ENCODE measurements around the gene SLFN5. TPM values are rescaled to one million over a fixed set of nuclear protein-coding genes. Genes with fewer than 3 reads are reported as not detected.
"Not testable (repeated sequence)": the region's sequence is repeated elsewhere in the genome, so short reads cannot be mapped to it uniquely, and the experiment has no call there.

Gene SLFN5
- polyA plus RNA-seq, 1 donor, result 16.3 TPM

DNA sequence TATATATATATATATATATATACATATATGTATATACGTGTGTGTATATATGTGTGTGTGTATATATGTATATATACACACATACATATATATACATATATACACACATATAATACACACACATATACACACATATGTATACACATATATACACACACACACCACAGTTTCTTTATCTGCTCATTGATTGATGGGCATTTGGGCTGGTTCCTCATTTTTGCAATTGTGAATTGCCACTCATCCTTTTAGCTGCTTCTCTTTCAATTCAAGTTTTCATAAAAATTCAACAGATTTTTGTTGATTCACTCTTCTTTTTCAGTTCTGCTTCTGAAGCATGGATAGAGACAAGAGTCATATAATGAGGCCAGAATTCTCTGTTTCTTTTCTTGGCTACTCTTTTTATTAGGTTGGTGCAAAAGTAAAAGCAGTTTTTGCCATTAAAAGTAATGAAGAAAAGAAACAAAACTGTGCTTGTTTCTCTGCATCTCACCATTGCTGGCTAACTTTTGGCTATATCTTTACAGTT is 44.5 kb downstream of the SLFN5 start:
- DNase-seq, result no peak

DNA sequence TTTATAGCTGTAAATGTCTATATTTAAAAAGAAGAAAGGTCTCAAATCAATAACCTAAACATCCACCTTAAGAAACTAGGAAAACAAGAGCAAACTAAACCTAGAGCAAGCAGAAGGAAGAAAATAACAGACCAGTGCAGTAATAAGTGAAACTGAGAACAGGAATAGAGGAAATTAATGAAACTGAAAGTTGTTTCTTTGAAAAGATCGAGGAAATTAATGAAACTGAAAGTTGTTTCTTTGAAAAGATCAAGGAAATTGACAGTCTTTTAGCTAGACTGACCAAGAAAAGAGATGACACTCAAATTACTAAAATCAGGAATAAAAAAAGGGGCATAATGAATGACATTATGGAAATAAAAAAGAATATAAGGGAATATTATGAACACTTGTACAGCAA is 46.4 kb downstream of the SLFN5 start:
- no peak for DNase-seq

DNA sequence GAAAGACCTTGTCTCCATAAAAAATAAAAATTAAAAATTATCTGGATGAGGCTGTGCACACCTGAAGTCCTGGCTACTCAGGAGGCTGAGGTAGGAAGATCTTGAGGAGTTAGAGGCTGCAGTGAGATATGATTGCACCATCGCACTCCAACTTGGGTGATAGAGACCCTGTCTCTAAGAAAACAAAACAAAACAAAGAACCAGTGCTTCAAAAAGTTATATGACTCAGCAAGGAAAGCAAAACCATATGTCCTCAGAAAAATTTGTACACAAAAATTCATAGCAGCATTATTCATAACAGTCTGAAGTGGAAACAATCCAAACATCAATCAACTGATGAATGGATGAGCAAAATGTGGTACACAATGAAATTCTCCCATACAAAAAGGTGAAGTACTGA is 48.9 kb downstream of the SLFN5 start:
- DNase-seq, result no peak

DNA sequence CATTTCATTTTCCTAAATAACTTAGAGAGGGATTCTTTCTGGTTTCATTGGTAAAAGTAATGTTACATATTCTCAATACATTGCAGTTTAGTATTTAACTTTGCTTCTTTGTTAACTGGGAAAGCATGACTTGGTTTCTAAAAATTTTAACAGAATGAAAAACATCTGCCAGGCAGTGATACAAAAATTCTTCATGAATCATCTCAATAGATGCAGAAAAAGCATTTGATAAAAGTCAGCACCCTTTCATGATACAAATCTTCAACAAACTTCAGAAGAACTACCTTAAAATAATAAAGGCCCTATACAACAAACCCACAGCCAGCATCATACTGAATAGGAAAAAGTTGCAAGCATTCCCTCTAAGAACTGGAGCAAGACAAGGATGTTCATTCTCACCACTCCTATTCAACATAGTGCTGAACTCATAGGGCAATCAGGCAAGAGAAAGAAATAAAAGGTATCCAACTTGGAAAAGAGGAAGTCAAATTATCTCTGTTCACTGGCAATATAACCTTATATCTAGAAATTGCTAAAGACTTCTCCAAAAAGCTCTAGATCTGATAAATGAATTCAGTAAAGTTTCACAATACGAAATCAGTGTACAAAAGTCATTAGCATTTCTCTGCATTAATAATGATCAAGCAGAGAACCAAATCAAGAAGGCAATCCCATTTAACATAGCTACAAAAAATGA is 50.4 kb downstream of the SLFN5 start:
- no peak for DNase-seq

DNA sequence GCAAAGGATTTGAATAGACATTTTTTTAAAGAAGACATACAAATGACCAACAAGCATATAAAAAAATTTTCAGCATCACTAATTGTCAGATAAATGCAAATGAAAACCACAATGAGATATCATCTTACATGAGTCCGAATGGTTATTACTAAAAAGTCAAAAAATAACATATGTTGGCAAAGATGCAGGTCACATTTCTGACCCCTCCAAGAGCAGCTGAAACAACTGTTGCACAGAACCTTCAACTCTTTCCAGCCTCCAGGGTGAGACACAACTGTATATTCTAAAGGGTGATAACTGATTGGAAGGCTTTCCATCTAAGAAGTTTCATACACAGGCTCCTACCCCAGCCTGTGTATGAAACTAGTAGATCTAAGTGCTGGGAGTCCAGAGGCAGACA is 51.9 kb downstream of the SLFN5 start:
- DNase-seq, result no peak

DNA sequence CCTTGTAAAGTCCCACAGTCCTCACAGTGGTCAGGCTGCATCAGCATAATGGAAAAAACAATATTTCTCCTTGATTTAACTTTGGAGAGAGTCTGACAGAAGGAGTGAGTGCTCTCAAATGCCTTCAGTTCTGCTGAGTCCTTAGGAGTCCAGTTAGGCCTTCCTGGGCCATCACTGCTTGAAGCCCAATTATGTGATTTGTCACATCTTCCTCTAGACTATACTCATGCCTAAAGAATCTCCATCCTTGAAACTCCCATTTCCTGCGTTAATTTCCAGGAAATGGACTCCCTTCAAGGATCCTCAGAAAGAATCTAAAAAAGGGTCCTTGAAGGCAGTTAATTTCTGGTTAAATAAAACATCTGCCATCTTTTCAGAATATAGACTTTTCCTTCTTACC is 52.8 kb downstream of the SLFN5 start:
- DNase-seq, result no peak

DNA sequence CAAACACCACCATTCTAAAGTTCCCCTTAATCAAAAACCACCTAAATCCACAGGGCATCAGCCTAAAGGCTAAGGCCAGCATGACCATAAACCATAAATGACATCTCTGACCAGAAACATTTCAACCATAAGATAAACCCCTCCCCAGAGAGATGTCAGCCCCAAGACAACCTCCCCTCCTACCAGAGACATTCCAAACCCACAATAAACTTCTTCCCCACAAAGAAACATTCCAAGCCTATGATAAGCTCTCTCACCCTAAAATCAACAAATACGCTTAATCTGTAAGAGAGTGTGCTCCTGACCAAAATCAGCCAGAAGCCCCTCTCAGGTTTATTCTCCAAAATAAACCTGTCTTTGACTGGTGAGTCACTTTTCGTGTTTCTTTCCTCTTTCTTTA is 54.8 kb downstream of the SLFN5 start:
- DNase-seq, result no peak

DNA sequence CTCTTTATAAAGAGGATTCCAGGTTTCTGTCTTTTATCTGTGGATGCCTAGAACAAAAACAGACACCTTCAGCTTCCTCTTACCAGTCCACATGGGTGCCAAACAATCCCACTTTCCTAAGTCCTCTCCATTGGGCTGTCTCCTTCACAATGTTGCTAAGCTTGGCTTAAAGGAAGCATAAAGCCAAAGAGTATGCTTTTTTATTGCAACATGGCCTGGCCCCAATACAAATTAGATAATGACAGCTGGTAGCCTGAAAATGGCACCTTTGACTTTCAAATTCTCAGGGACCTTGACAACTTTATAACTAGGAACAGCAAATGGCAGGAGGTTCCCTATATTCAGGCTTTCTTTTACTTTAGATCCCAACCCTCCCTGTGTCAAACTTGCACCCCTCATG is 55.8 kb downstream of the SLFN5 start:
- no peak for DNase-seq

DNA sequence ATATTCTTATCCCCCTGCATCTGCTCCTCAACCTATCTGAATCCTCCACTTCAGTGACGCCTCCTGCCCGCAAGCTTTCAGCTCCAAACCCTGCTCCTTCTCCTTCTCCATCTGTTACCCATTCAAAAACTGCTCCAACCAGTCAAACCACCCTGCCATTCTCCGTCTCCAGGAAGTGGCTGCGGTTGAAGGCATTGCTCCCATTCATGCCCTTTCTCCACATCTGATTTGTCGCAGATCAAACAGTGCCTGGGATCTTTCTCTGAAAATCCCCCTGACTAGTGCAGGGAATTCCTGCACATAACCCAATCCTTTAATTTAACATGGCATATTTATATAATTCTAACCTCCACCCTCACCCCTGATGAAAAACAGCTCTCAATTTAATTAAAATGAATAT is 56.3 kb downstream of the SLFN5 start:
- DNase-seq, result peak; percentile 46

DNA sequence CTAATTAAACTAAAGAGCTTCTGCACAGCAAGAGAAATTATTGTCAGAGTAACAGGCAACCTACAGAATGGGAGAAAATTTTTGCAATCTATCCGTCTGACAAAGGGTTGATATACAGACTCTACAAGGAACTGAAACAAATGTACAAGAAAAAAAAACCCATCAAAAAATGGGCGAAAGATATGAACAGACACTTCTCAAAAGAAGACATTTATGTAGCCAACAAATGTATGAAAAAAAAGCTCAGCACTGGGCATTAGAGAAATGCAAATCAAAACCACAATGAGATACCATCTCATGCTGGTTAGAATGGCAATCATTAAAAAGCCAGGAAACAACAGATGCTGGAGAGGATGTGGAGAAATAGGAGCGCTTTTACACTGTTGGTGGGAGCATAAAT is 66.5 kb downstream of the SLFN5 start:
- DNase-seq, result not testable (repeated sequence)

DNA sequence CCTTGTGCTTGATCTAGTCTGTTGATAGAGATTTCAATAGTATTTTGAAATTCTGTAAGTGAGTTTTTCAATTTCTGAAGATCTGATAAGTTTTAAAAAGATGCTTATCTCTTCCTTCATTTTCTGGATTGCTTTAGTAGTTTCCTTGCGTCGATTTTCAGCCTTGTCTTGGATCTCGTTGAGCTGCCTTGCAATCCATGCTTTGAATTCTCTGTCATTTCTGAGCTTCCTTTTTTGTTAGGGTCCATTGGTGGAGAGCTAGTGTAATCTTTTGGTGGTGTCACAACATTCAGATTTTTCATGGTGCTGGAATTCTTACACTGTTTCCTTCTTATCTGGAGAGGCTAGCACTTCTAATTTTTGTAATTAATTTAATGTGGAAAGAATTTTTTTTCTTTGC is 69.5 kb downstream of the SLFN5 start:
- DNase-seq, result no peak

DNA sequence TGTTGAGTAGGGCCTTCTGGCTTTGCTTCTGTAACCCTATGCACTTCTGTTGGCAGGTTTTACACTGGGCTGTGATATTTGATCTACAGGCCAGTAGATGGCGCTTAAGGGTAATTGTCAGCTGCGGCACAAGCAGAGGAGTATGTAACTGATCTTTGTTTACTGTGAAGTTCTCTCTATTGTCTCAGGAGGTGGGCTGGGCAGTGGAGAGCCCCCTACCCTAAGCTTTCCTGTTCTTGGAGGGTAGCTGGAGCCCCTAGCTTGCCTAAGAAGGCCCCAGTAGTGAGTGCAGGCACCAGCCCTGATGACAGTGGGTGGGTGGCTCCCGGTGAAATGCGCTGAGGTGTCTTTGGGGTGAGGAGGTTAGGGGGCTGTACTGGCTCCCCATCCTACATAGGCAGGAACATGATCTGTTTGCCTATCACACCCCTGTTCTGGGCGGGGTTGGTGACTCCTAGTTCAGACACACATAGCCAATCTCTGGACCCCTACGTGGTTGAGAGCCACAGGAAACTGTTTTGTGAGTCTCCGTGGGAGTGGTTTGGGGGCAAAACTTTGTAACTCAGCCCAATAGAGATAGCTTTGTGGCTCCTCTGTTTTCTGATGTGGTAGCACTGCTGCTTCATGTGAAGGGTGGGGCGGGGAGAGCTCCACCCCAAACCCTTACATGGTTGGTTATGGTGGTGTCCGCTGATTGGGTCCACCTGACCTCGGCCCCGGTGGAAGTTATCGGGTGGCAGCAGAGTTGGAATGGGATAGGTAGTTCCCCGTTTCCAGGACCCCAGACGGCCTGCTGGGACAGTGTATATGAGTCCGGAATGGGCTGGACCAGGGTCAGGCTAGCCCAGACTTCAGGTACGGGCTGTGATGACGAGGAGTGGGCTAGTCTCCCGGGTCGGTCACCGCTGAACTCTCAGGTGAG is 70.2 kb downstream of the SLFN5 start:
- DNase-seq, result peak; percentile 70

DNA sequence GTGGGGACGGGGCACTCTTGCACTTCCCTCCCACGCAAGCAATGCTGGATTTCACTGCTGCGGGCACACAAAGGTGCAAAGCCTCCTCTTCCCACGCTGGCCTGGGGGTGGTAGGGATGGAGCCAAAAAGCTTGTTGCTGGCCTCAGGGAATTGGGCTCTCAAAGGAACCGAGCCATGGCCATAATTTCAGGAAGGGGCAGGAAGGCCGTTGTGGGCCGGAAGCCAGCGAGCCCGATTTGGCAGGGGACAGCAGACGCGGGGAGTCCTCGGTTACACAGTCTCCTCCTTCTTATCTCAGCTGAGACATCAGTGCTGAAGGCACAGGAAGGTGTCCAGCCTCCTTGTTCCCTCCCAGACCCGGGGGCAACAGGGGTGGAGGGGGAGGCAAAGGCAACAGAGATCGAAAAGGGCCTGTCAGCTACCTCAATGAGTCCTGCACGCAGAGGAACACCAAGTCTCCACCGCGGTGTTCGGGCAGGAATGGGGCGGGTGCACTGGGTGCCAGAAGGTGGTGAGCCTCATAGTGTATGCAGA is 71.1 kb downstream of the SLFN5 start:
- DNase-seq, result no peak

DNA sequence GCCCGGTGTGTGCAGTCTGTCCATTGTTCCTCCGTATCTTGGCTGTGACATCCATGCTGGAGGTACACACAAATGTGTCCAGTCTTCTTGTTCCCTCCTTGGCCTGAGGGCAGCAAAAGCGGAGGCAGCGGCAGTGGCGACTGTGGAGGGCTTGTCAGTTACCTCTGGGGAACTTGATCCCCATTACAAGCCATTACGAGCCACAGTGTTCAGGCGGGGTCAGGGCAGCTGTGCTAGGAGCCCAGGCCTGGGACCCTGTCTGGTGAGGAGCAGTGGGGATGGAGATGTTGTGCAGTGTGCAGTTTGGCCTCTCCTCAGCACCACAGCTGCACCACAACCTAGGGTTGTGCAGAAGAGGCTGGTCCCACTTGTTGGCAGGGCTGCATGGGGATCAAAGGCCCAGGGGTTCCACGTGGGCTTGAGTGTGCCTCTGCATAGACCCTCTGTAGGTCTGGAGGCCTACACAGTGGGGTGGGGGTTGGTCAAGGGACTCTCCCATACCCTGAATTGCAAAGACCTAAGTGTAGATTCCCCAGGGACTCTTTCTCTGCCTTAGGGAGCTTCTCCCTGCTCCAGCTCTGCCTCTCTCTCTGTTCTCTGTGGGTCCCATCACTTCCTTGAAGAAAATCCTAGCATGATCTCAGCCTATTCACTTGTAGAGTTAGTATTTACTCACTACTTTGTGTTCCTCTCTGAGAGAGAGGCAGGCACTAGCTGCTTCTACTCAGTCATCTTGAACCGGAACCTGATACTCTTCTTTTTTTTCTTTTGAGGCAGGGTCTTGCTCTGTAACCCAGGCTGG is 71.7 kb downstream of the SLFN5 start:
- no peak for DNase-seq

DNA sequence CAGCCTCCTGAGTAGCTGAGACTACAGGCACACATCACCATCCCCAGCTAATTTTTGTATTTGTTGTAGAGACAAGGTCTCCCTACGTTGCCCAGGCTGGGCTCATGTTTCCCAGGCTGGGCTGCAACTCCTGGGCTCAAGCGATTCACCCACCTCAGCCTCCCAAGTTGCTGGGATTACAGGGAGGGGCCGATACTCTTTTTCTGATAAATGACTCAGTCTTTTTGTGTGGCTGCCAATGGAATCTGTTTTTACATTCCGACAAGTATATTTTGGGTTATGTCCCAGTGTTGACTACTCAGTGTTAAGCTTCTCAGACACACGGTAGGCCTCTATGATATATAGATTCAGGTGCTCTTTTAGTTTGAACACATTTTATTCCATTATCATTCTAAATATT is 72.4 kb downstream of the SLFN5 start:
- no peak for DNase-seq

DNA sequence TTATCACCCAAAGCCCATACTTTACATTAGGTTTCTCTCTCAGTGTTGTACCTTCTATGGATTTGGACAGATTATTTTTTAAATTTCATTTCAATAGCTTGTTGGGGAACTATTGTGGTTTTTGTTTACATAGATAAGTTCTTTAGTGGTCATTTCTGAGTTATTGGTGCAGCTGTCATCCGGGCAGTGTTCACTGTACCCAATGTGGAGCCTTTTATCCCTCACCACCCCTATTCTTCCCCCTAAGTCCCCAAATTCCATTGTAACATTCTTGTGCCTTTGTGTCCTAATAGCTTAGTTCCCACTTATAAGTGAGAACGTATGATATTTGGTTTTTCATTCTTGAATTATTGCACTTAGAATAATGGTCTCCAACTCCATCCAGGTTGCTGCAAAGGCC is 73.1 kb downstream of the SLFN5 start:
- no peak for DNase-seq

DNA sequence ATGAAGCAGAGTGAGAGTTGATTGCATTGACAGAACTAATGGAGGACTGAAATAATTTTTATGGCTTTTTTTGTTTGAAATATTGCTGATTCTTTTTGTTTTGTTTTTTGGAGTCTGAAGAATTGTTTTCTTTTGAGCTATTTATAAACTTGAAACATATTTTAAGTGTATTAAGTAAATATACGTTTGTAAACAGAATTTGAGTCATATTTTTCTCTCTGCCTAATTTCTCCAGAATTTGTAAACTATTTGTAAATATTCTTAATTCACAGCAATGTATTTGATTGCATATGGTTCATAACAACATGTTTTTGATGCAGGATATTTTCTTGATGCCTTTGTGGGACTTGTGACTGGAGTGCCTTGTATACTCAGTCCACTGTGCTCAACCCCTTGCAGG is 79.9 kb downstream of the SLFN5 start:
- DNase-seq, result no peak

Other genes with a start within 250 kb of the SLFN5 start
- gene RFFL, start 179.4 kb upstream of the SLFN5 start, polyA plus RNA-seq (ENCODE audit: insufficient read length), result 25.9 TPM
- gene RAD51D, start 123.2 kb upstream of the SLFN5 start, polyA plus RNA-seq (ENCODE audit: insufficient read length), result 14.3 TPM
- not detected for gene FNDC8, start 121.5 kb upstream of the SLFN5 start, polyA plus RNA-seq (ENCODE audit: insufficient read length)
- gene NLE1, start 100.8 kb upstream of the SLFN5 start, polyA plus RNA-seq (ENCODE audit: insufficient read length), result 15.4 TPM
- gene UNC45B, start 95.3 kb upstream of the SLFN5 start, polyA plus RNA-seq (ENCODE audit: insufficient read length), result 0.08 TPM
- not detected for gene SLC35G3, start 48.7 kb upstream of the SLFN5 start, polyA plus RNA-seq (ENCODE audit: insufficient read length)
- gene SLFN11, start 130.5 kb downstream of the SLFN5 start, polyA plus RNA-seq (ENCODE audit: insufficient read length), result 11.6 TPM
- gene SLFN12, start 189.4 kb downstream of the SLFN5 start, polyA plus RNA-seq (ENCODE audit: insufficient read length), result 21.1 TPM
- gene SLFN13, start 205.7 kb downstream of the SLFN5 start, polyA plus RNA-seq (ENCODE audit: insufficient read length), result 50.2 TPM